GM12875 (cell line): ENCODE measurements around the gene PLXNC1.

ENCODE experiments used
- H3K4me3 ChIP-seq: one replicate; pipeline ENCODE4 v1.5.1; 2011; ENCODE audit warnings: low read depth, low read length, control low read depth
- TF ChIP-seq, protein P1 (sequence below): IDR thresholded peaks from 2 replicates; pipeline ENCODE4 v1.5.1; 2011; ENCODE audit warnings: low read depth, mild to moderate bottlenecking, control low read depth, inconsistent platforms, low read length, moderate library complexity, borderline replicate concordance; ENCODE audit not compliant: insufficient read depth

PLXNC1 gene

DNA sequence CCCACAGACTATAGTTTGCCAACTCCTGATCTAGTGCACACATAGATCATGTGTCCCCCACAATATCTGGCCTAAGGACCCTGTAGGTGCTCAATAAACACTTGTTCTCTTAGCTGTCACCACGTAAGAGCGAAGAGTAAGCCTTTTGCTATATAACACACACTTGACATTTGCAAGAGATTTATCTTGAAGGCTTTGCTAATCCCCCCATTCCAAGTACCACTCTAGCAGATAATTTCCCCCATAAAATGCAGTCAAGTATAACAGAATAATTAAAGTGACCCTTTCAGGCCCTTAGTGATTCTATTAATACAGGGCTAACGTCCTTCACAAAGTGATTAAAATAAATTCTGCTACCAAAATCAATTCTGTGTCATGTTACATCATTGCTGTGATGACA is 87.5 kb downstream of the PLXNC1 start:
- H3K4me3 ChIP-seq, result no peak overlapping the region
- TF ChIP-seq, protein P1, sequence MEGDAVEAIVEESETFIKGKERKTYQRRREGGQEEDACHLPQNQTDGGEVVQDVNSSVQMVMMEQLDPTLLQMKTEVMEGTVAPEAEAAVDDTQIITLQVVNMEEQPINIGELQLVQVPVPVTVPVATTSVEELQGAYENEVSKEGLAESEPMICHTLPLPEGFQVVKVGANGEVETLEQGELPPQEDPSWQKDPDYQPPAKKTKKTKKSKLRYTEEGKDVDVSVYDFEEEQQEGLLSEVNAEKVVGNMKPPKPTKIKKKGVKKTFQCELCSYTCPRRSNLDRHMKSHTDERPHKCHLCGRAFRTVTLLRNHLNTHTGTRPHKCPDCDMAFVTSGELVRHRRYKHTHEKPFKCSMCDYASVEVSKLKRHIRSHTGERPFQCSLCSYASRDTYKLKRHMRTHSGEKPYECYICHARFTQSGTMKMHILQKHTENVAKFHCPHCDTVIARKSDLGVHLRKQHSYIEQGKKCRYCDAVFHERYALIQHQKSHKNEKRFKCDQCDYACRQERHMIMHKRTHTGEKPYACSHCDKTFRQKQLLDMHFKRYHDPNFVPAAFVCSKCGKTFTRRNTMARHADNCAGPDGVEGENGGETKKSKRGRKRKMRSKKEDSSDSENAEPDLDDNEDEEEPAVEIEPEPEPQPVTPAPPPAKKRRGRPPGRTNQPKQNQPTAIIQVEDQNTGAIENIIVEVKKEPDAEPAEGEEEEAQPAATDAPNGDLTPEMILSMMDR, result no peak

DNA sequence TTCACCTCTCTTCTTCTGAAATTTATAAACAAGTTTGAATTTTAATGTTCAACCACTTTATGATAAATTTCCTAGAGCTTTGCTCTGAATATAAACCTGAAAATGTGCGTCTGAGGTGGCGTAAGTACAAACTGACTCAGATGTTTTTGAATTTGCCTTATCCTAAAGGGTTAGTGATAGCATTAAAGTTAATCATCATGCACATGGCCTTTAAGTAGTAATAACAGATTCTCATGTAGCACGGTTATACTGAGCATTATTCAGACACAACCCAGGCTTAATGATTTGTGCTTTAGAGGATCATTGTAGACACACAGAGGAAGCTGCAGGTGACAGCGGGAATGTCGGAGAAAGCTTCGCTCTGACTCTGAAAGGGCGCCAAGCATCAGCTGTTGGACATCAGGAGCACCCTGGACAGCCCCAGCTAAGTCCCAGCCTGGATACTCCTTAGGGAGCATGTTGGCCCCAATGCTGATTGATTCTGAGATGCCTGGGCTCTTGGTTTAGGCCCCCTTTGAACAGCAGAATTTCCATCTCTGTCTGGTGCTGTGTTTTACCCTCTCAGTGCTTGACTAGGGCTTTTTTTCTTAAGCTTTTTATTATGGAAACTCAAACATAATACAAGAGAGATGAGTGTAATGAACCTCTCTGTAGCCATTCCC is 91.1 kb downstream of the PLXNC1 start:
- no peak overlapping the region for H3K4me3 ChIP-seq
- TF ChIP-seq, protein P1, result no peak

DNA sequence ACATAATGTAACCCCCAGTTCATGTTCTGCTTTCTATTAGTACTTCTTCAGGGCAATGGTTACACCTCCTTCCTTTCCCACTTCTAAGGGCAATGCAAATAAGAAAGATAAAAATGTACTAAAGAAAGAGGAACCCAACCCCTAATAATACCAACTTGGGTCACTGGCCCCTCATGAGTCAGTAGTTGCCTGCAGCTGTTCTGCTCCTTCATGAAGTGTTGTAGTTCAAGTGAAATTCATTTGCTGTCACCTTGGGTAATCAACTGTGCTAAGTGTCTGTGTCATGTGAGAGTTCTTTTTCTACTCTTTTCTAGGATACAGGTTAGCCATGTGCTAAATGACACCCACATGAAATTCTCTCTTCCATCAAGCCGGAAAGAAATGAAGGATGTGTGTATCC is 91.8 kb downstream of the PLXNC1 start:
- TF ChIP-seq, protein P1, result no peak
- H3K4me3 ChIP-seq, result no peak overlapping the region

DNA sequence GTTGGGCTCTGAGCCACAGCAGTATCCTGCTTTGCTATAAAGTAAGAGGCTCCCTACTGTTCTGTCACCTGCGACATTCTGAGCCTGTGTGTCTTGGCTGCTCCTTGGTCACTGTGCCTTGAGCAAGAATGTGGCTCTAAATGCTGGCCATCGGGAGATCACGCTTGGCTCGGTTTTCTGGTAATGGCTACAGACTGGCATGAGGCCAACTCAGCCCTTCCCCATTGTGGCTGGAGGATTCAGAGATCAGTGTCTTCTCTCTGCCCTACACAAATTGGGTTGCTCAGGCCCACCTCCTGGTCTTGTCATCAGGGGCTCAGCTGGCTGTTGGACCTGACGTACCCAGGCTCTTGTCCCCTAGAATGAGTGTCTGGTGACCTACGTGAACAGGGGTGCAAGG is 94.5 kb downstream of the PLXNC1 start:
- H3K4me3 ChIP-seq, result no peak overlapping the region
- TF ChIP-seq, protein P1, result no peak

DNA sequence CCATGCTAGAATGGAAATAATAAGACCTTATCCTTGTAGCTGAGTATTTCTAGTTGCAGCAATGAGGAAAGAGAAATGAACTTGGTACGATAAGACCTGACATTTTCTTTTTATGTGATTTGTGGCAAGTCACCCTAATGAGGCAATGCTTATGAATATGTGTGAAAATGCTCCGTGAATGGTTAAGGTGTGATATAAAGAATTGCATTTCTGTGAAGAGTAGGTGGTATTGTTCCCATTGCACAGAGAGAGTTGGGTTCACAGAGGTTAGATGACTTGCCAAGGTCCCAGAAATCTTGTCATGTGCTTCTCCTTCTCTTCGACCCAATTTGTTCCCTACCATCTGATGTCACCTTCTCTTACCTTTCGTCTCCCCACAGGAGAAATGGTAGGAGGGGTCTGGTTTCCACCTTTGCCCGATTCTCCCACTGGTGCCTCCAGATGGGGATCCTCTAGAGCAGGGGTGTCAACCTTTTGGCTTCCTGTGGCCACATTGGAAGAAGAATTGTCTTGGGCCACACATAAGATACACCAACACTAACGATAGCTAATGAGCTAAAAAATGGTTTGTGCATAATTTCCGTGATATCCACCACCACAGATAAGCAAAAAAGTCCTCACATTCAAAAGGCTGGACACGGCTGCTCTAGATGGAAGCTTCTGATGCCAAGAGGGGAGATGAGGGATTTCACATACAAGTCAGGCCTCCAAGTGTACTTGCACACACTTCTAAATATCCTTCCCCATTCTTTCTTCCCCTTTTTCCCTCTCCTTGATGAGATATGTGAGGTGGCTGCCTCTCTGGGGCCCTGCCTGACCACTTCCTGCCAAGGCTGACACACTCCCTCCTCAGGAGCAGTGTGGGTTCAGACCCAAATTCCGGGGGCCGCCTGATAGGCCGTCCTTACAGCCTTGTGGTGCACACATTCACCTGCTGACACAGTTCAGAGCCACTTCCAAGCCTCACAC is 96.1 kb downstream of the PLXNC1 start:
- TF ChIP-seq, protein P1, result no peak
- H3K4me3 ChIP-seq, result no peak overlapping the region

DNA sequence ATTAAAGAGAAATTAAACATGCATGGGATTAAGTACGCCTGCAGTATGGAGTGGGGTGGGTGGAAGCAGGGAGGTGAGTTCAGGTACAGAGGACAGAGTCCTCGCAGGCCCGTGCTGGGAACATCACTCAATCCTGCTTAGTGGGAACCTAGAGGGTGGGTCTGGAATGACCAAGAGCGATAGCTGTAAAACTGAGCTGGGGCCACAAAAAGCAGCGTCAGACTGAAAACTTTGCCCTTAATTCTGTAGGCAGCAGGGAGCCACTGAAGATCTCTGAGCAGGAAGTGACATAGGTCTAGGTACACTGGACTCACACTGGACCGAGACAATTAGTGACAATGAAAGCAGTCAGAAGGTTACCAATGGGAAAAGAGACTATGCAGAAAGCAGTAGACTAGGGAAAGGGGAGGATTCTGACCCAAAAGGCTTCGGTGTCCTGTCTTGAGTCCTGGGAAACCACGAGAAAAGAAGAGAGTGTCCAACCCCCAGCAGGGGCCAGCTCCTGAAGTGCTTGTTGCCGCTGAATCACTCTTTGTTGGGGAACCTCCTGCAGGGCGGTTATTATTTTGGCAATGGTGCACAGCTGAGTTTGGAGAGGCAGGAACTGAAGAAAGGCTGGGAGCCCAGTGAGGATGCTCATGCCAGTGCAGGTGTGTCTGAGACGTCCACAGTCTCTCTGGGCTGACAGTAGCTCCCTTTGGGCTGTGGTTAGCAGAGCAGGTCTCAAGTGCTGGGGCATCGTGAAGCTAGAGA is 97.4 kb downstream of the PLXNC1 start:
- H3K4me3 ChIP-seq, result no peak overlapping the region
- TF ChIP-seq, protein P1, result no peak
